Large intestine (tissue), 3 donors: ENCODE measurements around the gene STK32C. TPM values are rescaled to one million over a fixed set of nuclear protein-coding genes. Genes with fewer than 3 reads are reported as not detected.
"Not testable (repeated sequence)": the region's sequence is repeated elsewhere in the genome, so short reads cannot be mapped to it uniquely, and the experiment has no call there.

Source experiments
- DNase-seq, 2 donors: peaks; one replicate each; pipeline versions ENCODE4 v3.0.0 to v3.0.0-alpha.2; 2013
- H3K27ac ChIP-seq: one replicate; pipeline ENCODE4 v1.5.1; 2013; ENCODE audit warnings: low read length
- H3K27me3 ChIP-seq: 2 replicates; pipeline ENCODE4 v1.6.1; 2013; ENCODE audit warnings: low read length; ENCODE audit not compliant: control insufficient read depth, insufficient read depth
- H3K36me3 ChIP-seq: 2 replicates; pipeline ENCODE4 v1.6.1; 2013; ENCODE audit warnings: low read length; ENCODE audit not compliant: control insufficient read depth, insufficient read depth
- H3K4me1 ChIP-seq: one replicate; pipeline ENCODE4 v1.6.1; 2013; ENCODE audit warnings: low read length; ENCODE audit not compliant: control insufficient read depth, insufficient read depth
- H3K4me3 ChIP-seq: one replicate; pipeline ENCODE4 v1.5.1; 2013; ENCODE audit warnings: low read length
- H3K9me3 ChIP-seq: one replicate; pipeline ENCODE4 v1.6.1; 2013; ENCODE audit warnings: mild to moderate bottlenecking, low read depth, low read length, moderate library complexity; ENCODE audit not compliant: control insufficient read depth
- WGBS: methylation state at CpG from one replicate; pipeline ENCODE4 v1.1.5; 2013; ENCODE audit warnings: low lambda C conversion rate; ENCODE audit not compliant: insufficient coverage; 5-methylcytosine and 5-hydroxymethylcytosine counted together
- polyA plus RNA-seq: library from polyadenylated mRNA; unstranded; fragments of 120-200 nt; gene quantifications from one replicate; pipeline ENCODE4 v1.2.1, GENCODE V29; 2013

Gene STK32C
- polyA plus RNA-seq, 1 donor: 16.2 TPM

GRCh38 chr10:132163826-132164515 is 143.8 kb downstream of the STK32C start:
- Histone ChIP-seq H3K36me3 (no peaks in the 10 kb centered on the region), H3K4me1 (no peaks in the 10 kb centered on the region), H3K27ac (no peak overlapping the region), H3K4me3 (no peak overlapping the region), H3K27me3 (peaks cover 9% of the 10 kb centered on the region), H3K9me3 (peaks cover 3% of the 10 kb centered on the region)
- WGBS: no CpG with 5 or more reads among the region's 17 CpGs
- no peak for DNase-seq

GRCh38 chr10:132163278-132163765 is 144.4 kb downstream of the STK32C start:
- Histone ChIP-seq H3K36me3 (no peaks in the 10 kb centered on the region), H3K9me3 (peaks cover 3% of the 10 kb centered on the region), H3K4me1 (no peaks in the 10 kb centered on the region), H3K4me3 (no peak overlapping the region), H3K27ac (no peak overlapping the region), H3K27me3 (peaks cover 9% of the 10 kb centered on the region)
- no CpG with 5 or more reads among the region's 16 CpGs for WGBS
- DNase-seq: peak in 1 of 2 donors; percentile 33

DNA sequence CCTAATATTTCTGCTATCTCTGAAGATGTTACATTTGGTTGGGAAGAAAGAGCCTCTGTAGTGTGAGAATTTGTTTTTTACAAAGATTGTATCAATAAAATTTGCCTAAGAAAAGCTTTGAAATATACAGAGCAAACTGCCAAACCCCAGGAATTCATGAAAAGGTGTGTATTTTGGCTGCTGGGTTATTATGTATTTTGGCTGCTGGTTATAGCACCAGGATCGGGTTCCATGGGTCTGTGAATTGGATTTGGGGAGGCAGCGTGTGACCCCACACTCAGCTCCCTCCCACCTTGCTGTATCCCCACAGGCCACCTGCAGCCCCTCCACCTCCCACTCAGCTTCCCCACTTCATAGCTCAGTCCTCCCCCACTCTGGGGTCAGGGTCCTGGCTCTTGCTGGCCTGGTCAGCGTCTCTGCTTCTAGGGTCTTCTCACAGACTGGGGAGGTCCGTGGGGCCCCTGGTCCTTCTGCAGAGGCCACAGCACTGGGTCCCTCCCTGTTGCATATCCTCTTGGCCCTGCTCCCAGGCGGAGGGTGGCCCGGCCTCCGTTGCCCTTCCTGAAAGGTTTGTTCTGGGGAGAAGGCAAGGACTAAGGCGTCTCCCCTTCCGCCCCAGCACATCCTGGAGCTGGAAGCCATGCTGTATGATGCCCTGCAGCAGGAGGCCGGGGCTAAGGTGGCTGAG is 145.0 kb downstream of the STK32C start:
- H3K27me3 ChIP-seq: peaks cover 9% of the 10 kb centered on the region
- no peaks in the 10 kb centered on the region for H3K4me1 ChIP-seq
- no CpG with 5 or more reads among the region's 10 CpGs for WGBS
- no peak overlapping the region for H3K4me3 ChIP-seq
- H3K27ac ChIP-seq: no peak overlapping the region
- H3K36me3 ChIP-seq: no peaks in the 10 kb centered on the region
- H3K9me3 ChIP-seq: peaks cover 3% of the 10 kb centered on the region
- DNase-seq: no peak

DNA sequence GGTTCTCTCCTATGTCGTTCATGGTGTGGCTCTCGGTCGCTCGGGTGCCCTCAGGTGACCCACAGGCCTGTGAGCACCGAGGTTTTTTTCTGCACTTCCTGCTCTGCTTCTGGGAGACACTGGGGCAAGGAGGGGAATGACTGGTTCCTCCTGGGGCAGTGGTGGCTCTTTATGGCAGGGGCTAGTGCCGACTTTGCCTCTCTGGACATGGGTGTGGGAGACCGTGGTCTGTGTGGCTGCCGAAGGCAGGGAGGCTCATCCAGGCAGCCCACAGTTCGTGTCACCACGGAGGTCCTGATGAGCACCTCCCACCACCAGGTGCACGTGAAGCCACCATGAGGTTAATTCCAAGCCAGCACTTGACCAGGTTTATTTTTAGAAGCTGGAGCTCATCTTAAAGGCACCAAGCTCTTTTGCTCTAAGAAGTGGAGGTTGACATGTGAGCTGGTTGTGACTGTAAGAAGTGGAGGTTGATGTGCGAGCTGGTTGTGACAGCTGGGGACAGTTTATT is 145.7 kb downstream of the STK32C start:
- DNase-seq: no peak
- no CpG with 5 or more reads among the region's 12 CpGs for WGBS
- no peak overlapping the region for H3K4me3 ChIP-seq
- no peaks in the 10 kb centered on the region for H3K36me3 ChIP-seq
- no peak overlapping the region for H3K27ac ChIP-seq
- peaks cover 9% of the 10 kb centered on the region for H3K27me3 ChIP-seq
- peaks cover 3% of the 10 kb centered on the region for H3K9me3 ChIP-seq
- H3K4me1 ChIP-seq: no peaks in the 10 kb centered on the region

DNA sequence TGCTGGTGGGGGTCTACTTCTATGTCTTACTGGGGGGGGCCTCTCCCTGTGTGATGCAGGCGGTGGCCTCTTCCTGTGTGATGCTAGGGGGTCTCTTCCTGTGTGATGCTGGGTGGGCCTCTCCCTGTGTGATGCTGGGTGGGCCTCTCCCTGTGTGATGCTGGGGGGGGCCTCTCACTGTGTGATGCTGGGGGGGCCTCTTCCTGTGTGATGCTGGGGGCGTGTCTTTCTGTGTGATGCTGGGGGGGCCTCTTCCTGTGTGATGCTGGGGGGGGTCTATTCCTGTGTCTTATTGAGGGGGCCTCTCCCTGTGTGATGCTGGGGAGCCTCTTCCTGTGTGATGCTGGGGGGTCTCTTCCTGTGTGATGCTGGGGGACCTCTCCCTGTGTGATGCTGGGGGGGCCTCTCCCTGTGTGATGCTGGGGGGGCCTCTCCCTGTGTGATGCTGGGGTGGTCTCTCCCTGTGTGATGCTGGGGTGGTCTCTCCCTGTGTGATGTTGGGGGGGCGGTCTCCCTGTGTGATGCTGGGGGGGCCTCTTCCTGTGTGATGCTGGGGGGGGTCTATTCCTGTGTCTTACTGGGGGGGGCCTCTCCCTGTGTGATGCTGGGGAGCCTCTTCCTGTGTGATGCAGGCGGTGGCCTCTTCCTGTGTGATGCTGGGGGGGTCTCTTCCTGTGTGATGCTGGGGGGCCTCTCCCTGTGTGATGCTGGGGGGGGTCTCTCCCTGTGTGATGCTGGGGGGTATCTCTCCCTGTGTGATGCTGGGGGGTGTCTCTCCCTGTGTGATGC is 146.7 kb downstream of the STK32C start:
- not testable (repeated sequence) for H3K9me3 ChIP-seq, H3K27me3 ChIP-seq, DNase-seq, H3K4me1 ChIP-seq, H3K27ac ChIP-seq, H3K36me3 ChIP-seq, H3K4me3 ChIP-seq
- no CpG with 5 or more reads among the region's 4 CpGs for WGBS

DNA sequence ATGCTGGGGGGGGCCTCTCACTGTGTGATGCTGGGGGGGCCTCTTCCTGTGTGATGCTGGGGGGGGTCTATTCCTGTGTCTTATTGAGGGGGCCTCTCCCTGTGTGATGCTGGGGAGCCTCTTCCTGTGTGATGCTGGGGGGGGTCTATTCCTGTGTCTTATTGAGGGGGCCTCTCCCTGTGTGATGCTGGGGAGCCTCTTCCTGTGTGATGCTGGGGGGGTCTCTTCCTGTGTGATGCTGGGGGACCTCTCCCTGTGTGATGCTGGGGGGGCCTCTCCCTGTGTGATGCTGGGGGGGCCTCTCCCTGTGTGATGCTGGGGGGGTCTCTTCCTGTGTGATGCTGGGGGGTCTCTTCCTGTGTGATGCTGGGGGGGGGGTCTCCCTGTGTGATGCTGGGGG is 147.5 kb downstream of the STK32C start:
- H3K27ac ChIP-seq, H3K4me1 ChIP-seq, H3K36me3 ChIP-seq, H3K9me3 ChIP-seq, DNase-seq, H3K27me3 ChIP-seq, H3K4me3 ChIP-seq: not testable (repeated sequence)

DNA sequence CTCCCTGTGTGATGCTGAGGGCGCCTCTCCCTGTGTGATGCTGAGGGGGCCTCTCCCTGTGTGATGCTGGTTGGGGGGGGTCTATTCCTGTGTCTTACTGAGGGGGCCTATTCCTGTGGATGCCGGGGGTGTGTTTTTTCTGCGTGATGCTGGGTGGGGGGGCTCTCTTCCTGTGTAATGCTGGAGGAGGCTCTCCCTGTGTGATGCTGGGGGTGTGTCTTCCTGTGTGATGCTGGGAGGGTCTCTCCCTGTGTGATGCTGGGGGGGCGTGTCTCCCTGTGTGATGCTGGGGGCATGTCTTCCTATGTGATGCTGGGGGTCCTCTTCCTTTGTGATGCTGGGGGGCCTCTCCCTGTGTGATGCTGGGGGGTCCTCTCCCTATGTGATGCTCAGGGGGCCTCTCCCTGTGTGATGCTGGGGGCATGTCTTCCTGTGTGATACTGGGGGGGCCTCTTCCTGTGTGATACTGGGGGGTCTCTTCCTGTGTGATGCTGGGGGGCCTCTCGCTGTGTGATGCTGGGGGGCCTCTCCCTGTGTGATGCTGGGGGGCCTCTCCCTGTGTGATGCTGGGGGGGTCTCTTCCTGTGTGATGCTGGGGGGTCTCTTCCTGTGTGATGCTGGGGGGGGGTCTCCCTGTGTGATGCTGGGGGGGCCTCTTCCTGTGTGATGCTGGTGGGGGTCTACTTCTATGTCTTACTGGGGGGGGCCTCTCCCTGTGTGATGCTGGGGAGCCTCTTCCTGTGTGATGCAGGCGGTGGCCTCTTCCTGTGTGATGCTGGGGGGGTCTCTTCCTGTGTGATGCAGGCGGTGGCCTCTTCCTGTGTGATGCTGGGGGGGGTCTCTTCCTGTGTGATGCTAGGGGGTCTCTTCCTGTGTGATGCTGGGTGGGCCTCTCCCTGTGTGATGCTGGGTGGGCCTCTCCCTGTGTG is 148.2 kb downstream of the STK32C start:
- WGBS: no CpG with 5 or more reads among the region's 7 CpGs
- not testable (repeated sequence) for DNase-seq, H3K27ac ChIP-seq, H3K4me1 ChIP-seq, H3K9me3 ChIP-seq, H3K36me3 ChIP-seq, H3K27me3 ChIP-seq, H3K4me3 ChIP-seq

GRCh38 chr10:132158823-132159222 is 148.9 kb downstream of the STK32C start:
- WGBS: no CpG with 5 or more reads among the region's 7 CpGs
- no peak for DNase-seq
- Histone ChIP-seq H3K9me3 (peaks cover 3% of the 10 kb centered on the region), H3K36me3 (no peaks in the 10 kb centered on the region), H3K27ac (no peak overlapping the region), H3K27me3 (peaks cover 9% of the 10 kb centered on the region), H3K4me1 (no peaks in the 10 kb centered on the region), H3K4me3 (no peak overlapping the region)

DNA sequence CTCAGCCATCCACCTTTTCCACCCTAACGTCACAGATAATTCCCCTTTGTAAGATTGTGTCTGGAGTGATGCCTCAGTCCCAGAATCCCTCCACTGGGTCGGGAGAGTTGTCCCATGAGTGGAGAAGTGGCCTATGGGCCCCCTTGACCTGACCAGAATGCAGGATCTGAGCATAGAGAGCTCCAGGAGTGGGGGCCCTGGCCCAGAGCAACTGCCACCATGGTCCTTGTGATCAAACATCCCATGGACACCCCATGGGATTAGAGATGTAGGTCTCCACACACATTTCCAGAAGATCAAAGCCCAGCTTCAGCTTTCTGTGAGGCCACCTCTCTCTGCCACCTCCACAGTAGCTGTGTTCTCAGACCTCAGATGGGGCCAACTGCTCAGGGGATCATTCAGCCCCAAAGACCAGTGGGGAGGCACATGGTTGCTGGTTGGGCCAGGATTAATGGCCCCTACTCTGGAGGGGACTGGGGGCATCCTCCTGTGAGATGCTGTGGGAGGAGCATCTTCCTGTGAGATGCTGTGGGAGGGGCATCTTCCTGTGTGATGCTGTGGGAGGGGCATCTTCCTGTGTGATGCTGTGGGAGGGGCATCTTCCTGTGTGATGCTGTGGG is 149.5 kb downstream of the STK32C start:
- no CpG with 5 or more reads among the region's 2 CpGs for WGBS
- Histone ChIP-seq H3K9me3 (peaks cover 1% of the 10 kb centered on the region), H3K4me1 (no peaks in the 10 kb centered on the region), H3K36me3 (no peaks in the 10 kb centered on the region), H3K27me3 (peaks cover 5% of the 10 kb centered on the region), H3K4me3 (no peak overlapping the region), H3K27ac (no peak overlapping the region)
- no peak for DNase-seq
